SJCRH30 (cell line): Measurements from ENCODE around the gene SON. TPM values are rescaled to one million over a fixed set of nuclear protein-coding genes. Genes with fewer than 3 reads are reported as not detected.
A peak's percentile ranks its signal among the peaks of the same experiment; 100 is the strongest.

Experiments
- DNase-seq, 2 experiments: peaks; one replicate each; pipeline ENCODE4 v3.0.0-alpha.2; 2015 to 2020
- H3K27ac ChIP-seq: fragments of 250-450 bp; sonication (Bioruptor Pico); 2 replicates; pipeline ENCODE4 v1.5.1; 2020; ENCODE audit warnings: mild to moderate bottlenecking, moderate library complexity
- H3K27me3 ChIP-seq: fragments of 250-450 bp; sonication (Bioruptor Pico); 2 replicates; pipeline ENCODE4 v1.5.1; 2020; ENCODE audit warnings: mild to moderate bottlenecking, moderate library complexity
- H3K36me3 ChIP-seq: fragments of 250-450 bp; sonication (Bioruptor Pico); 2 replicates; pipeline ENCODE4 v1.5.1; 2020; ENCODE audit warnings: mild to moderate bottlenecking, moderate library complexity
- H3K4me1 ChIP-seq: fragments of 250-450 bp; sonication (Bioruptor Pico); 2 replicates; pipeline ENCODE4 v1.5.1; 2020; ENCODE audit warnings: mild to moderate bottlenecking, moderate library complexity
- H3K4me3 ChIP-seq: fragments of 250-450 bp; sonication (Bioruptor Pico); 2 replicates; pipeline ENCODE4 v1.5.1; 2020; ENCODE audit warnings: mild to moderate bottlenecking, moderate library complexity
- H3K9me3 ChIP-seq: fragments of 250-450 bp; sonication (Bioruptor Pico); replicated peaks from 2 replicates; pipeline ENCODE4 v1.5.1; 2020; ENCODE audit warnings: mild to moderate bottlenecking, moderate library complexity
- total RNA-seq: library from RNA; depleted of rRNA; stranded (reverse); fragments of >200 nt; shearing (Covaris generic); gene quantifications from 2 replicates; pipeline ENCODE4 v1.2.3, GENCODE V29; 2014

Gene SON
- total RNA-seq, 1 experiment from 2014 or later: 230 TPM

GRCh38 chr21:33539616-33540015, 3.2 kb upstream of the SON start:
- no peak overlapping the region for H3K27ac ChIP-seq
- H3K27me3 ChIP-seq: no peaks in the 10 kb centered on the region
- H3K4me1 ChIP-seq: peaks cover 2% of the 10 kb centered on the region; the same call in 1 of the 2 replicates
- H3K36me3 ChIP-seq: peaks cover 47% of the 10 kb centered on the region
- no peak overlapping the region for H3K4me3 ChIP-seq
- no peaks in the 10 kb centered on the region for H3K9me3 ChIP-seq
- DNase-seq: no peak

GRCh38 chr21:33540711-33541104, 2.1 kb upstream of the SON start:
- no peak overlapping the region for H3K27ac ChIP-seq
- H3K9me3 ChIP-seq: no peaks in the 10 kb centered on the region
- H3K36me3 ChIP-seq: peaks cover 40% of the 10 kb centered on the region
- no peak for DNase-seq
- no peaks in the 10 kb centered on the region for H3K27me3 ChIP-seq
- peaks cover 8% of the 10 kb centered on the region for H3K4me1 ChIP-seq
- H3K4me3 ChIP-seq: peak overlapping the region; percentile 90

- Histone ChIP-seq H3K27me3 (no peaks in the 10 kb centered on the region), H3K4me1 (peaks cover 11% of the 10 kb centered on the region), H3K27ac (peak overlapping the region; percentile 99), H3K9me3 (no peaks in the 10 kb centered on the region), H3K36me3 (peaks cover 40% of the 10 kb centered on the region), H3K4me3 (peak overlapping the region; percentile 90)
- peak; percentile 20 to 47 for DNase-seq
Observed at GRCh38 chr21:33541105-33541711, 1.6 kb upstream of the SON start.

- Histone ChIP-seq H3K4me3 (peak within 1 kb of the TSS; percentile 90), H3K9me3 (no peaks in the 10 kb centered on the region), H3K36me3 (peaks cover 40% of the 10 kb centered on the region), H3K27me3 (no peaks in the 10 kb centered on the region), H3K4me1 (peaks cover 11% of the 10 kb centered on the region), H3K27ac (peak within 1 kb of the TSS; percentile 99)
- peak; percentile 87 to 88 for DNase-seq
Observed at GRCh38 chr21:33541756-33542639, 840 bp upstream of the SON start, which contains the start of gene GART. Gene GART (minus strand): TSS chr21:33542117. CDS start chr21:33539315, 2,802 bp downstream.

- no peaks in the 10 kb centered on the region for H3K27me3 ChIP-seq
- H3K9me3 ChIP-seq: no peaks in the 10 kb centered on the region
- peaks cover 11% of the 10 kb centered on the region for H3K4me1 ChIP-seq
- H3K36me3 ChIP-seq: peaks cover 39% of the 10 kb centered on the region
- peak overlapping the region; percentile 90 for H3K4me3 ChIP-seq
- H3K27ac ChIP-seq: peak overlapping the region; percentile 99
- DNase-seq: peak; percentile 74 to 78
Observed at GRCh38 chr21:33543505-33544129, 779 bp downstream of the SON start.

- H3K36me3 ChIP-seq: peaks cover 43% of the 10 kb centered on the region
- H3K4me1 ChIP-seq: peaks cover 11% of the 10 kb centered on the region
- H3K27ac ChIP-seq: no peak overlapping the region; the same call in 1 of the 2 replicates
- H3K27me3 ChIP-seq: no peaks in the 10 kb centered on the region
- no peaks in the 10 kb centered on the region for H3K9me3 ChIP-seq
- peak overlapping the region; percentile 90 for H3K4me3 ChIP-seq
- DNase-seq: no peak
Observed at GRCh38 chr21:33544451-33545195, 1.8 kb downstream of the SON start.

GRCh38 chr21:33546086-33546485, 3.2 kb downstream of the SON start:
- H3K27me3 ChIP-seq: no peaks in the 10 kb centered on the region
- H3K4me1 ChIP-seq: peaks cover 10% of the 10 kb centered on the region
- no peak overlapping the region for H3K27ac ChIP-seq
- peaks cover 57% of the 10 kb centered on the region for H3K36me3 ChIP-seq
- no peaks in the 10 kb centered on the region for H3K9me3 ChIP-seq
- no peak for DNase-seq
- H3K4me3 ChIP-seq: no peak overlapping the region

- H3K4me1 ChIP-seq: peaks cover 8% of the 10 kb centered on the region
- no peak overlapping the region for H3K4me3 ChIP-seq
- no peaks in the 10 kb centered on the region for H3K27me3 ChIP-seq
- peaks cover 89% of the 10 kb centered on the region for H3K36me3 ChIP-seq
- no peak overlapping the region for H3K27ac ChIP-seq
- no peak for DNase-seq
- no peaks in the 10 kb centered on the region; the same call in 1 of the 2 replicates for H3K9me3 ChIP-seq
Observed at GRCh38 chr21:33549848-33550771, 7.3 kb downstream of the SON start.

GRCh38 chr21:33550772-33551660, 8.2 kb downstream of the SON start:
- Histone ChIP-seq H3K9me3 (no peaks in the 10 kb centered on the region; the same call in 1 of the 2 replicates), H3K27ac (no peak overlapping the region), H3K4me1 (no peaks in the 10 kb centered on the region), H3K36me3 (peaks cover 94% of the 10 kb centered on the region), H3K27me3 (no peaks in the 10 kb centered on the region), H3K4me3 (no peak overlapping the region)
- no peak for DNase-seq

GRCh38 chr21:33551664-33552063, 8.8 kb downstream of the SON start:
- no peaks in the 10 kb centered on the region for H3K4me1 ChIP-seq
- DNase-seq: no peak
- H3K27me3 ChIP-seq: no peaks in the 10 kb centered on the region
- no peak overlapping the region for H3K4me3 ChIP-seq
- no peaks in the 10 kb centered on the region; the same call in 1 of the 2 replicates for H3K9me3 ChIP-seq
- H3K36me3 ChIP-seq: peaks cover 93% of the 10 kb centered on the region
- H3K27ac ChIP-seq: no peak overlapping the region

GRCh38 chr21:33552093-33552998, 9.5 kb downstream of the SON start:
- no peak for DNase-seq
- Histone ChIP-seq H3K4me3 (no peak overlapping the region), H3K36me3 (peaks cover 93% of the 10 kb centered on the region), H3K27ac (no peak overlapping the region), H3K9me3 (no peaks in the 10 kb centered on the region; the same call in 1 of the 2 replicates), H3K4me1 (no peaks in the 10 kb centered on the region), H3K27me3 (no peaks in the 10 kb centered on the region)

GRCh38 chr21:33552999-33553598, 10.3 kb downstream of the SON start:
- H3K27ac ChIP-seq: no peak overlapping the region
- H3K4me3 ChIP-seq: no peak overlapping the region
- H3K4me1 ChIP-seq: no peaks in the 10 kb centered on the region
- no peaks in the 10 kb centered on the region for H3K27me3 ChIP-seq
- no peak for DNase-seq
- no peaks in the 10 kb centered on the region; the same call in 1 of the 2 replicates for H3K9me3 ChIP-seq
- H3K36me3 ChIP-seq: peaks cover 95% of the 10 kb centered on the region
